H1 (cell line): ENCODE data around the gene SRR. TPM values are rescaled to one million over a fixed set of nuclear protein-coding genes. Genes with fewer than 3 reads are reported as not detected.

Experiments used
- CTCF ChIA-PET: fragments of 300-600 bp; sonication (Branson Sonifier 250); formaldehyde crosslinking; loops from one replicate; lab custom pipeline; 2021; ENCODE audit not compliant: partially characterized antibody; lab: Charles Lee
- POLR2A ChIA-PET: fragments of 300-600 bp; sonication (Branson Sonifier 250); formaldehyde crosslinking; loops from one replicate; lab custom pipeline; 2021; ENCODE audit warnings: inconsistent platforms; ENCODE audit not compliant: partially characterized antibody; lab: Charles Lee
- DNase-seq, 2 experiments: peaks; one replicate each; pipeline versions ENCODE4 v3.0.0 to v3.0.0-alpha.2; 2010 to 2022; ENCODE audit warnings: low spot score in 2 of 2, low read depth in 1 of 2, mixed read lengths in 1 of 2
- FAIRE-seq: peaks from 2 replicates; lab custom pipeline; 2011; peaks lifted over from hg19 to GRCh38; lab: Jason Lieb, UNC
- H2AFZ ChIP-seq: 2 replicates; pipeline ENCODE4 v1.8.1; 2012; ENCODE audit warnings: low read length, inconsistent platforms
- H2AK5ac ChIP-seq: 2 replicates; pipeline ENCODE4 v1.6.1; 2013; ENCODE audit warnings: low read depth, low read length
- H2BK120ac ChIP-seq: replicated peaks from 2 replicates; pipeline ENCODE3; 2013; ENCODE audit warnings: low read depth, low read length, inconsistent platforms
- H2BK12ac ChIP-seq: 2 replicates; pipeline ENCODE4 v1.6.1; 2013; ENCODE audit warnings: low read depth, low read length
- H2BK15ac ChIP-seq: 2 replicates; pipeline ENCODE4 v1.6.1; 2013; ENCODE audit warnings: low read length
- H2BK20ac ChIP-seq: 2 replicates; pipeline ENCODE4 v1.6.1; 2013; ENCODE audit warnings: low read length
- H2BK5ac ChIP-seq: 2 replicates; pipeline ENCODE4 v1.6.1; 2013; ENCODE audit warnings: low read depth, low read length
- H3K14ac ChIP-seq: 2 replicates; pipeline ENCODE4 v1.6.1; 2013; ENCODE audit warnings: inconsistent platforms; ENCODE audit not compliant: insufficient read length
- H3K18ac ChIP-seq: 2 replicates; pipeline ENCODE4 v1.6.1; 2013; ENCODE audit warnings: low read length; ENCODE audit errors: extremely low read depth
- H3K23ac ChIP-seq: 2 replicates; pipeline ENCODE4 v1.6.1; 2013; ENCODE audit warnings: inconsistent platforms; ENCODE audit not compliant: insufficient read length
- H3K23me2 ChIP-seq: 2 replicates; pipeline ENCODE4 v1.6.1; 2013; ENCODE audit warnings: low read depth, low read length
- H3K27ac ChIP-seq: 2 replicates; pipeline ENCODE4 v1.6.1; 2011; ENCODE audit warnings: low read depth, low read length, inconsistent platforms
- H3K27me3 ChIP-seq, 4 experiments: replicated peaks in 1 of 4; 1 replicate in 1 of 4; 2 replicates in 3 of 4; pipeline versions ENCODE4 v1.6.1 to v1.8.1; 2011 to 2013; ENCODE audit warnings: low read length in 3 of 4, mild to moderate bottlenecking in 3 of 4, inconsistent platforms in 2 of 4, mixed read lengths in 2 of 4, moderate library complexity in 1 of 4; ENCODE audit not compliant: control insufficient read depth in 3 of 4, insufficient read depth in 3 of 4; ENCODE audit errors: extremely low read depth in 1 of 4
- H3K36me3 ChIP-seq, 4 experiments: 2 replicates each; pipeline versions ENCODE4 v1.6.1 to v1.8.1; 2011 to 2013; ENCODE audit warnings: mild to moderate bottlenecking in 4 of 4, low read length in 3 of 4, moderate library complexity in 2 of 4, control low read depth in 1 of 4, inconsistent platforms in 1 of 4; ENCODE audit not compliant: insufficient read depth in 4 of 4, control insufficient read depth in 2 of 4
- H3K4ac ChIP-seq: replicated peaks from 2 replicates; pipeline ENCODE3; 2013; ENCODE audit warnings: low read length, low read depth, mixed read lengths, inconsistent platforms; ENCODE audit not compliant: insufficient read length
- H3K4me1 ChIP-seq, 4 experiments: replicated peaks in 1 of 4; 1 replicate in 1 of 4; 2 replicates in 3 of 4; pipeline versions ENCODE4 v1.6.1 to v1.8.1; 2011 to 2013; ENCODE audit warnings: low read length in 3 of 4, inconsistent platforms in 2 of 4, mixed read lengths in 1 of 4; ENCODE audit not compliant: insufficient read depth in 4 of 4, control insufficient read depth in 3 of 4
- H3K4me2 ChIP-seq, 2 experiments: 2 replicates each; pipeline versions ENCODE4 v1.6.1 to v1.8.1; 2011 to 2013; ENCODE audit warnings: low read depth in 2 of 2, low read length in 2 of 2, control low read depth in 1 of 2, inconsistent platforms in 1 of 2, mild to moderate bottlenecking in 1 of 2; ENCODE audit not compliant: insufficient read depth in 1 of 2
- H3K4me3 ChIP-seq, 4 experiments: fragments of 200-600, 300-600 bp in 1 of 4; sonication (generic), shearing (Covaris generic), sonication (Bioruptor Twin) in 1 of 4; 2 replicates each; pipeline versions ENCODE4 v1.5.1 to v1.8.1; 2011 to 2016; ENCODE audit warnings: low read length in 4 of 4, low read depth in 3 of 4, control low read depth in 2 of 4, inconsistent platforms in 2 of 4, mild to moderate bottlenecking in 2 of 4, mixed read lengths in 1 of 4, moderate library complexity in 1 of 4; ENCODE audit not compliant: insufficient read depth in 2 of 4; ENCODE audit errors: extremely low read depth in 1 of 4
- H3K56ac ChIP-seq: replicated peaks from 2 replicates; pipeline ENCODE3; 2013; ENCODE audit warnings: low read depth, mild to moderate bottlenecking, mixed read lengths, low read length, inconsistent platforms; ENCODE audit not compliant: insufficient read length
- H3K79me1 ChIP-seq: 2 replicates; pipeline ENCODE4 v1.6.1; 2013; ENCODE audit warnings: low read depth, low read length, control low read depth
- H3K79me2 ChIP-seq, 2 experiments: 2 replicates each; pipeline versions ENCODE4 v1.6.1 to v1.8.1; 2012 to 2013; ENCODE audit warnings: low read length in 2 of 2, mild to moderate bottlenecking in 2 of 2, inconsistent platforms in 1 of 2; ENCODE audit not compliant: insufficient read depth in 2 of 2, control insufficient read depth in 1 of 2
- H3K9ac ChIP-seq, 4 experiments: replicated peaks in 1 of 4; 1 replicate in 1 of 4; 2 replicates in 3 of 4; pipeline versions ENCODE4 v1.6.1 to v1.8.1; 2011 to 2013; ENCODE audit warnings: low read depth in 3 of 4, low read length in 3 of 4, control low read depth in 2 of 4, mild to moderate bottlenecking in 2 of 4, moderate library complexity in 2 of 4, inconsistent platforms in 1 of 4; ENCODE audit errors: extremely low read depth in 1 of 4
- H3K9me3 ChIP-seq, 2 experiments: 2 replicates each; pipeline versions ENCODE4 v1.6.1 to v1.8.1; 2012 to 2013; ENCODE audit warnings: mild to moderate bottlenecking in 2 of 2, moderate library complexity in 2 of 2, control low read depth in 1 of 2, inconsistent platforms in 1 of 2, low read depth in 1 of 2, low read length in 1 of 2, mixed read lengths in 1 of 2; ENCODE audit not compliant: insufficient read depth in 2 of 2
- H4K20me1 ChIP-seq, 2 experiments: replicated peaks in 1 of 2; 2 replicates each; pipeline versions ENCODE3 to v1.8.1; 2011 to 2013; ENCODE audit warnings: inconsistent platforms in 2 of 2, low read length in 2 of 2, mild to moderate bottlenecking in 1 of 2; ENCODE audit not compliant: insufficient read depth in 2 of 2, control insufficient read depth in 1 of 2
- H4K5ac ChIP-seq: 2 replicates; pipeline ENCODE4 v1.6.1; 2013; ENCODE audit warnings: low read length, low read depth, mixed read lengths, inconsistent platforms; ENCODE audit not compliant: insufficient read length
- H4K8ac ChIP-seq: 2 replicates; pipeline ENCODE4 v1.8.0; 2013; ENCODE audit warnings: mild to moderate bottlenecking, moderate library complexity, low read length, inconsistent platforms; ENCODE audit not compliant: insufficient read depth; ENCODE audit errors: extremely low read depth
- H4K91ac ChIP-seq: replicated peaks from 2 replicates; pipeline ENCODE3; 2013; ENCODE audit warnings: low read length, mixed read lengths, inconsistent platforms; ENCODE audit not compliant: insufficient read length
- CHD1 ChIP-seq: IDR thresholded peaks from 2 replicates; pipeline ENCODE4 v1.6.1; 2012; ENCODE audit warnings: low read depth, low read length, improper control_type of control experiment
- WGBS, 2 experiments: shearing (Covaris generic) in 1 of 2; methylation state at CpG; one replicate each; pipeline versions ENCODE4 v1.1.6 to v1.1.7; 2013 to 2015; ENCODE audit warnings: low lambda C conversion rate in 2 of 2, mixed read lengths in 2 of 2, inconsistent platforms in 1 of 2, low coverage in 1 of 2, missing lambda C conversion rate in 1 of 2; ENCODE audit not compliant: insufficient replicate concordance in 2 of 2, insufficient coverage in 1 of 2, insufficient read length in 1 of 2; ENCODE audit errors: extremely low coverage in 1 of 2, missing lambda C conversion rate in 1 of 2; 5-methylcytosine and 5-hydroxymethylcytosine counted together
- polyA plus RNA-seq, 7 experiments: library from polyadenylated mRNA; depleted of rRNA in 3 of 7; stranded (reverse) in 5 of 7; unstranded in 2 of 7; fragments of >200 nt in 5 of 7; fragments of 200-250 nt in 2 of 7; gene quantifications; 1 replicate in 5 of 7; 2 replicates in 1 of 7; 4 replicates in 1 of 7; pipeline versions ENCODE4 v1.2.1 to v1.2.3, GENCODE V29; 2011 to 2013; ENCODE audit warnings: missing spikeins in 2 of 7, mixed read lengths in 2 of 7
- total RNA-seq: library from RNA; stranded (reverse); fragmentation: NEBNext Ultra II Directional; extraction: Animal tissue kit (Norgen Biotek cat#: 25700); gene quantifications from 2 replicates; pipeline ENCODE4 v1.2.1, GENCODE V29; 2021

SRR gene
- total and polyA plus RNA-seq, 2 of the 8 experiments (the other 6 are each of a cell fraction or from before 2014, with no cell fraction given): 3.6 to 4.5 TPM

DNA sequence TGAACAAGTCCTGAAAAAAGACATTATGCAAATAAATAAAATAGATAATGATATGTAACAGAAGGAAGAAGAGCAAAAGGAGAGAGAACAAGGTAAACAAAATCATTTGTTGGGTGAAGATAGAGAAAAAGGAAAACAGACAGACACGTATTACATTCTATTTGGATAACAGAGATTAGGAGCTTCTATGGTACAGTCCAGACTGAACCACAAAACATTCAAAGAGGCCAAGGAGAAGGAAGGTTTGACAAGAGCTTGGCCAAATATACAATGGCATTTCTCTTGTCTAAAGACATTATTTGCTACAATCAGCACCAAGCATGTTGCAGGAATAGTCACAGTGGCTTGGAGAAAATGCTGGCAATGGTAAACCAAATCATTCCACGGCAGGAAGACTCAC is 29.3 kb upstream of the SRR start:
- DNase-seq: no peak
- Histone ChIP-seq H3K18ac (no peak overlapping the region), H3K79me2 (no peaks in the 10 kb centered on the region), H2BK5ac (no peak overlapping the region), H3K79me1 (no peaks in the 10 kb centered on the region), H3K9me3 (no peaks in the 10 kb centered on the region), H2AK5ac (no peak overlapping the region), H3K4me2 (no peak overlapping the region), H2BK15ac (no peak overlapping the region), H4K8ac (no peak overlapping the region), H3K27me3 (no peaks in the 10 kb centered on the region), H2BK120ac (no peak overlapping the region), H3K4me3 (no peak overlapping the region), H3K4ac (no peak overlapping the region), H2AFZ (no peak overlapping the region), H3K9ac (no peak overlapping the region), H4K5ac (no peak overlapping the region), H3K27ac (no peak overlapping the region), H3K14ac (no peak overlapping the region), H4K91ac (no peak overlapping the region), H3K23me2 (no peaks in the 10 kb centered on the region), H3K4me1 (no peaks in the 10 kb centered on the region), H2BK20ac (no peak overlapping the region), H3K56ac (no peak overlapping the region), H3K36me3 (peaks cover 0 to 7% (median 3%) of the 10 kb centered on the region in 4 experiments; a peak in 4 of 8 replicates), H2BK12ac (no peak overlapping the region), H4K20me1 (peaks cover 0 to 2% of the 10 kb centered on the region in 2 experiments), H3K23ac (no peak overlapping the region)
- FAIRE-seq: no peak
- CTCF ChIA-PET: no interaction called here
- 50% methylated on average over 2 of the region's 2 CpGs; no CpG with 5 or more reads in 1 of the 2 experiments for WGBS, 2 experiments
- POLR2A ChIA-PET: no interaction called here
- TF ChIP-seq CHD1: no peak
